DOHH2 (cell line): Measurements from ENCODE around the gene PHF2.

Experiments used
- H3F3A ChIP-seq: fragments of 200-600 bp; sonication (generic), shearing (Covaris generic); 2 replicates; pipeline ENCODE4 v1.6.0; 2016; ENCODE audit warnings: antibody characterized with exemption, mild to moderate bottlenecking; ENCODE audit not compliant: control insufficient read depth, insufficient read depth
- H3K27ac ChIP-seq: fragments of 200-600 bp; sonication (generic); 2 replicates; pipeline ENCODE4 v1.5.1; 2014; ENCODE audit warnings: low read depth, mild to moderate bottlenecking, low read length, moderate library complexity
- H3K27me3 ChIP-seq: fragments of 200-600 bp; sonication (generic); 2 replicates; pipeline ENCODE4 v1.6.1; 2014; ENCODE audit warnings: mild to moderate bottlenecking, low read length, mixed read lengths; ENCODE audit not compliant: control insufficient read depth
- H3K36me3 ChIP-seq: fragments of 200-600 bp; sonication (generic); 2 replicates; pipeline ENCODE4 v1.6.1; 2014; ENCODE audit warnings: mild to moderate bottlenecking, low read length, moderate library complexity, mixed read lengths; ENCODE audit not compliant: control insufficient read depth
- H3K4me1 ChIP-seq: fragments of 200-600 bp; sonication (generic); 2 replicates; pipeline ENCODE4 v1.6.1; 2014; ENCODE audit warnings: mild to moderate bottlenecking, low read length, mixed read lengths; ENCODE audit not compliant: control insufficient read depth
- H3K4me2 ChIP-seq: fragments of 200-600 bp; sonication (generic); 2 replicates; pipeline ENCODE4 v1.6.0; 2014; ENCODE audit warnings: mild to moderate bottlenecking, low read length, moderate library complexity
- H3K4me3 ChIP-seq: fragments of 200-600 bp; sonication (generic); 2 replicates; pipeline ENCODE4 v1.5.1; 2014; ENCODE audit warnings: mild to moderate bottlenecking, low read length, mixed read lengths
- H3K79me2 ChIP-seq: fragments of 200-600 bp; sonication (generic); 2 replicates; pipeline ENCODE4 v1.6.1; 2014; ENCODE audit warnings: mild to moderate bottlenecking, low read length, mixed read lengths; ENCODE audit not compliant: control insufficient read depth
- H3K9me2 ChIP-seq: fragments of 200-600 bp; sonication (generic); replicated peaks from 2 replicates; pipeline ENCODE4 v1.6.1; 2014; ENCODE audit warnings: mild to moderate bottlenecking, low read length, mixed read lengths; ENCODE audit not compliant: control insufficient read depth
- H3K9me3 ChIP-seq: fragments of 200-600 bp; sonication (generic); 2 replicates; pipeline ENCODE4 v1.6.1; 2014; ENCODE audit warnings: antibody characterized with exemption, low read length, mixed read lengths; ENCODE audit not compliant: control insufficient read depth, insufficient read depth
- H4K20me1 ChIP-seq: fragments of 200-600 bp; sonication (generic); 2 replicates; pipeline ENCODE4 v1.6.0; 2014; ENCODE audit warnings: low read depth, mild to moderate bottlenecking, antibody characterized with exemption, low read length, moderate library complexity; ENCODE audit not compliant: control insufficient read depth, insufficient read depth
- EZH2phosphoT487 ChIP-seq: fragments of 200-600 bp; sonication (generic); IDR thresholded peaks from 2 replicates; pipeline ENCODE4 v1.6.1; 2017; ENCODE audit warnings: borderline replicate concordance, mild to moderate bottlenecking, antibody characterized with exemption, low read length, moderate library complexity, mixed read lengths
- TF ChIP-seq, protein P1 (sequence below): fragments of 200-600 bp; sonication (generic); IDR thresholded peaks from one replicate; pipeline ENCODE4 v1.5.1; 2014; ENCODE audit warnings: antibody characterized with exemption, mild to moderate bottlenecking, low read depth, low read length; ENCODE audit not compliant: poor library complexity, severe bottlenecking

The PHF2 gene

DNA sequence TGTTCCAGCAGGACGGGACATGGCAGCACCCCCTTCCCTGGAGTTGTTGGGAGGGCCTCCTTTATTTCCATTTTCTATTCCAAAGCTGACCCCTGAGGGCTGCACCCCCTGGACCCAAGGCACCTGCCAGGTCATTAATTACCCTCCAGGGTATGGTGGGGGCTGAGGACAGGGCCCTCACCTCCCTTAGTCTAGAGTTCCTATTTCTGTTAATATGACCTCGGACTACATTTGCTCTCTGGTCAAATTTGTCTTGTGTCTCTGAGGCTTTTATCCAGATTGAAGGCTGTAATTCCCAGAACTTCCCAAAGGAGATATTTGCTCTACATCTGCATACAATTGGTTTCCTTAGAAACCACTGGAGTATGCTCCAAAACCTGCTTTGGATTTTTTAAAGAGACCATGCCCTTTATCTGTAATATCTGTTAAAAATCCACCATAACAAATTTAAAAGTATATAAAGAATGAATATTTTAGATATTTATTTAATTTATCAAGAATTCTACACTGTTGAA, 16.8 kb downstream of the PHF2 start:
- peaks cover 17% of the 10 kb centered on the region; the same call in 1 of the 2 replicates for H4K20me1 ChIP-seq
- no peaks in the 10 kb centered on the region for H3K9me3 ChIP-seq
- H3K79me2 ChIP-seq, result peaks cover 63% of the 10 kb centered on the region

GRCh38 chr9:93594041-93594756, 17.8 kb downstream of the PHF2 start:
- Histone ChIP-seq H3K4me1 (no peaks in the 10 kb centered on the region), H3K36me3 (no peaks in the 10 kb centered on the region), H3K9me3 (no peaks in the 10 kb centered on the region), H3K4me3 (no peak overlapping the region), H3K9me2 (no peaks in the 10 kb centered on the region), H3K27me3 (no peaks in the 10 kb centered on the region), H3K79me2 (peaks cover 66% of the 10 kb centered on the region), H3K27ac (no peak overlapping the region), H3K4me2 (no peak overlapping the region), H4K20me1 (peaks cover 17% of the 10 kb centered on the region; the same call in 1 of the 2 replicates), H3F3A (no peaks in the 10 kb centered on the region)
- TF ChIP-seq, protein P1, sequence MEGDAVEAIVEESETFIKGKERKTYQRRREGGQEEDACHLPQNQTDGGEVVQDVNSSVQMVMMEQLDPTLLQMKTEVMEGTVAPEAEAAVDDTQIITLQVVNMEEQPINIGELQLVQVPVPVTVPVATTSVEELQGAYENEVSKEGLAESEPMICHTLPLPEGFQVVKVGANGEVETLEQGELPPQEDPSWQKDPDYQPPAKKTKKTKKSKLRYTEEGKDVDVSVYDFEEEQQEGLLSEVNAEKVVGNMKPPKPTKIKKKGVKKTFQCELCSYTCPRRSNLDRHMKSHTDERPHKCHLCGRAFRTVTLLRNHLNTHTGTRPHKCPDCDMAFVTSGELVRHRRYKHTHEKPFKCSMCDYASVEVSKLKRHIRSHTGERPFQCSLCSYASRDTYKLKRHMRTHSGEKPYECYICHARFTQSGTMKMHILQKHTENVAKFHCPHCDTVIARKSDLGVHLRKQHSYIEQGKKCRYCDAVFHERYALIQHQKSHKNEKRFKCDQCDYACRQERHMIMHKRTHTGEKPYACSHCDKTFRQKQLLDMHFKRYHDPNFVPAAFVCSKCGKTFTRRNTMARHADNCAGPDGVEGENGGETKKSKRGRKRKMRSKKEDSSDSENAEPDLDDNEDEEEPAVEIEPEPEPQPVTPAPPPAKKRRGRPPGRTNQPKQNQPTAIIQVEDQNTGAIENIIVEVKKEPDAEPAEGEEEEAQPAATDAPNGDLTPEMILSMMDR, result no peak
- no peak for TF ChIP-seq EZH2phosphoT487

More for the DNA sequence above, 16.8 kb downstream of the PHF2 start:
- no peak overlapping the region for H3K27ac ChIP-seq
- H3K4me3 ChIP-seq, result no peak overlapping the region
- no peaks in the 10 kb centered on the region for H3K4me1 ChIP-seq
- H3K9me2 ChIP-seq, result no peaks in the 10 kb centered on the region
- TF ChIP-seq, protein P1, result no peak
- no peak for TF ChIP-seq EZH2phosphoT487
- no peaks in the 10 kb centered on the region for H3F3A ChIP-seq
- no peaks in the 10 kb centered on the region for H3K27me3 ChIP-seq
- no peak overlapping the region for H3K4me2 ChIP-seq
- no peaks in the 10 kb centered on the region for H3K36me3 ChIP-seq

GRCh38 chr9:93595461-93595860, 19.1 kb downstream of the PHF2 start:
- Histone ChIP-seq H3K4me1 (peaks cover 6% of the 10 kb centered on the region; the same call in 1 of the 2 replicates), H3K4me3 (no peak overlapping the region), H4K20me1 (peaks cover 17% of the 10 kb centered on the region; the same call in 1 of the 2 replicates), H3K79me2 (peaks cover 62% of the 10 kb centered on the region), H3K36me3 (no peaks in the 10 kb centered on the region), H3K27ac (no peak overlapping the region), H3K9me2 (no peaks in the 10 kb centered on the region), H3F3A (no peaks in the 10 kb centered on the region), H3K9me3 (no peaks in the 10 kb centered on the region), H3K4me2 (no peak overlapping the region), H3K27me3 (no peaks in the 10 kb centered on the region)
- no peak for TF ChIP-seq EZH2phosphoT487
- TF ChIP-seq, protein P1, result no peak
